ENCODE results near the gene USP24.

DNA sequence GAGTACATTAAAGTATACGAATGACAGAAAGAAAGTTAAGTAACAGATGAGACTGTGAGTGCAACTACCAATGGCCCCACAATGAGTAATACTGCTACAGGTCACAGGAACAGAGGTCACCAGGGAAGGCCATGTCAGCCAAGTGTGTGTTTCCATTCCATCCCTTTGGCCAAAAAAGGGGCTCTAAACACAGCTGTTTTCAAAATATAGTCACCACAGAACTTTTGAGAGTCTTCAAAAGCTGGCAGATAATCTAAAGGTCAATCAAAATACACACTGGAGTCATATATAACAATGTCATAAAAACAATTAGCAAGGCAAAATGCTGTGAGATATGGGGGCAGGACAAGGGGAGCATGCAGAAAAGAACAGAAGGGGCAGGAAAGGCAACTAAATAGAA lies 10.2 kb downstream of the USP24 start:
- no peak for TF ChIP-seq POLR2AphosphoS5 (IDR thresholded peaks at IDR 0.05)
- TF ChIP-seq, protein P1, sequence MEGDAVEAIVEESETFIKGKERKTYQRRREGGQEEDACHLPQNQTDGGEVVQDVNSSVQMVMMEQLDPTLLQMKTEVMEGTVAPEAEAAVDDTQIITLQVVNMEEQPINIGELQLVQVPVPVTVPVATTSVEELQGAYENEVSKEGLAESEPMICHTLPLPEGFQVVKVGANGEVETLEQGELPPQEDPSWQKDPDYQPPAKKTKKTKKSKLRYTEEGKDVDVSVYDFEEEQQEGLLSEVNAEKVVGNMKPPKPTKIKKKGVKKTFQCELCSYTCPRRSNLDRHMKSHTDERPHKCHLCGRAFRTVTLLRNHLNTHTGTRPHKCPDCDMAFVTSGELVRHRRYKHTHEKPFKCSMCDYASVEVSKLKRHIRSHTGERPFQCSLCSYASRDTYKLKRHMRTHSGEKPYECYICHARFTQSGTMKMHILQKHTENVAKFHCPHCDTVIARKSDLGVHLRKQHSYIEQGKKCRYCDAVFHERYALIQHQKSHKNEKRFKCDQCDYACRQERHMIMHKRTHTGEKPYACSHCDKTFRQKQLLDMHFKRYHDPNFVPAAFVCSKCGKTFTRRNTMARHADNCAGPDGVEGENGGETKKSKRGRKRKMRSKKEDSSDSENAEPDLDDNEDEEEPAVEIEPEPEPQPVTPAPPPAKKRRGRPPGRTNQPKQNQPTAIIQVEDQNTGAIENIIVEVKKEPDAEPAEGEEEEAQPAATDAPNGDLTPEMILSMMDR (IDR thresholded peaks at IDR 0.05), result no peak
- no peak for TF ChIP-seq POLR2A (IDR thresholded peaks at IDR 0.05)
